GM18519 (cell line): ENCODE data around the gene ADGRV1.
"Not testable (repeated sequence)": the region's sequence is repeated elsewhere in the genome, so short reads cannot be mapped to it uniquely, and the experiment has no call there.

Source experiments
- ATAC-seq: cut with Tn5 transposase; IDR thresholded peaks from one replicate; pipeline ENCODE4 v1.9.1; 2021; ENCODE audit warnings: mild to moderate bottlenecking, moderate library complexity; ENCODE audit not compliant: unreplicated experiment, low FRiP score

ADGRV1 gene

DNA sequence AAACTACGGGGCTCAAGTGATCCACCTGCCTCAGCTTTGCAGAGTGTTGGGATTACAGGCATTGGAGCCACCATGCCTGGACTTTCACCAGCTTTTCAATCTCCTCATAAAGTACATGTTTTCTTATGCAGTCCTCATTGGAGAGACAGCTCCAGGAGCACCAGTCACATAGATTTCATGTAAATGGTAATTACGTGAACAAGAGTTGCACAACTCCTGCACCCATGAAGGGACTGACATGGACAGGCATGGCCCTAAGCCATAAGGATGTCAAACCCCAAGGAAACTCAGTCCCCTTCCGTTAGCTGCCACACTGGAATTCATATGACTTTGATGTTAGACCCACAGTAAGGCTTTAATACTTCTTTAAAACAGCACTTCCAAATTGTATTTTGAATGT is 7.6 kb upstream of the ADGRV1 start:
- ATAC-seq = no peak

DNA sequence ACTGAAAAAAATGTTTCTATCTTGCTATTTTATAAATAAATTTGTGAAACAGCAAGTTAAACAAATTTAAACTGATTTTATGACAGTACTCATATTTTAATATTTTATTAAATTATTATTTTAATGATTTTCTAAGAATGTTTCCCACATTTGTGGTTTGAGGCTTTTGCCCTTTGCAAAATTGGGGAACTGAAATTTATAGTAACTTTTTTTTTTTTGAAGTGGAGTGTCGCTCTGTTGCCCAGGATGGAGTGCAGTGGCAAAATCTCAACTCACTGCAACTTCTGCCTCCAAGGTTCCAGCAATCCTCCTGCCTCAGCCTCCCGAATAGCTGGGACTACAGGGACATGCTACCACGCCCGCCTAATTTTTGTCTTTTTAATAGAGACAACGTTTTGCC is 7.2 kb upstream of the ADGRV1 start:
- no peak for ATAC-seq

DNA sequence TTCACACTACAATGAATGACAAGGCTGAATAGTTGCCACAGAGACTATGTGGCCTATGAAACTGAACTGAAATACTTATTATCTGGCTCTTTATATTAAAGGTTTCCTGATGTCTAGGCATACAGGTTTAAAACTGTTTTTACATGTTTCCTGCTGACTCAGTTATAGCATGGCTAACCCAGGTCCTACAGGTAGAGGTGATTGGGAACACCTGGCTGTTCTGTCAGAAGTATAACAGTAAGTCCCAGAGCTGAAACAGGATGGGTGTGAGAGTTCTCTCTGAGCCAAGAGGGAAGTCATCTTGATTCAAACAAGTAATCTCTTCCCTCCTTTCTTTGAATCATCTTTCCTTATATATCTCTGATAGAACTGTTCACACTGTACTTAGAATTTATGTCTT is 4.9 kb upstream of the ADGRV1 start:
- ATAC-seq = no peak

DNA sequence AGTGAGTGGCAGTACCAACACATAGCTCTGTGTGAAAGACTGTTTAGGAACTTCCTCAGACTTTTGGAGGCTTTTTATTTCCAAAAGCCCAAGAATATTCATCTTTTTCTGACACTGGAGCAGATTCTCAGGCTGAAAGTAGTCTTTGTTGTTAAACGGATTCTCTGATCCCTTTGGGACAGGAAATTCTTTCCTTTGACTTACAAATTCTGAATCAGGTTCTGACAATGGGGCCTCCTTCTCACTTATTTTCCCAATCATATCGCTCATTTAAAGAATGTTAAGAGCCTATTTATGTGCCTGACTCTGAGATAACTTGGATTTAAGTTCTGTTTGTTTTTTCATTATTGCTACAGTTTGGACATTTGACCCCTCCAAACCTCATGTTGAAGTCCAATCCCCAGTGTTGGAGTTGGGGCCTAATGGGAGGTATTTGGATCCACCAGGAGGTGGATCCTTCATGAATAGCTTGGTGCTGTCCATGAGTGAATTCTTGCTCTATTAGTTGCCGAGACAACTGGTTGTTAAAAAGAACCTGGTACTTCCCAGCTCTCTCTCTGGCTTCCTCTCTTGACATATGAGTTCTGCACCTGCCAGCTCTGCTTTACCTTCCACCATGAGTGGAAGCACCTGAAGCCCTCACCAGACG is 4.1 kb upstream of the ADGRV1 start:
- ATAC-seq = no peak

DNA sequence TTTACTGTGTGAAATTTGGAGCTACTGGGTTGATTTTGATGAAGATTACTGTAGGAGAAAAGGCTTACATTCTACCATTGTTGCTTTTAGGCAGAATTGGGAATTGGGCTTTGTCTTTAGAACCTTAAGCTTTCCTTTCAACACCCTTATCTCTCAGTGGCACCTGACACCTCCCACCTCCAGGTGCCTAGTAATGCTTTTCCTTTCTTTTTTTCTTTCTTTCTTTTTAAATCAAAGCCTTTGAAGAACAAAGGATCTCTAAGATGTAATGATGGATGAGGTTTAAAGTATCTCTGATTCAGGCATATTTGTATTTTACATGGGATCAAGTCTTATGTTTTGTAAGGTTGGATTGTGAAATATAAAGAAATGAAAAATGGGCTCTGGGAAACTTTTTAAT is 2.9 kb upstream of the ADGRV1 start:
- ATAC-seq = no peak

DNA sequence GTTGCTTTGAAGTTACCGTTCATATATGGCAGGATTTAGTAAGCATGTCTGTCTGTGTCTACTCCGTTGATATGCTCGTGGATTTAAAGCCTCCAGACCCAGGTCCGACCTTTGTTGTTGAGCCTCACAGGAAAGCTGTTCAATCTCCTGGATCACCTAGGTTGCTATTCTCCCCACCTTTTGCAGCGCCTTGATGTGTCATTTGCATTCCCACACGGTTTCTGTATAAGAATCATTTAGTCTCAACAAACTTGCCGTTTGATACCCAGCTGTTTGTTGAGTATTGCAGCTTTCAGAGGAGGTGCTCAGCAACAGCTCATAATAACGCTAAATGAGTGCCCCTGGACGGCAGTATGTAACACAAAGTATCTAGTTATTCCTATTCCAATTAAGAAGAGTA is 1.2 kb upstream of the ADGRV1 start:
- no peak for ATAC-seq

DNA sequence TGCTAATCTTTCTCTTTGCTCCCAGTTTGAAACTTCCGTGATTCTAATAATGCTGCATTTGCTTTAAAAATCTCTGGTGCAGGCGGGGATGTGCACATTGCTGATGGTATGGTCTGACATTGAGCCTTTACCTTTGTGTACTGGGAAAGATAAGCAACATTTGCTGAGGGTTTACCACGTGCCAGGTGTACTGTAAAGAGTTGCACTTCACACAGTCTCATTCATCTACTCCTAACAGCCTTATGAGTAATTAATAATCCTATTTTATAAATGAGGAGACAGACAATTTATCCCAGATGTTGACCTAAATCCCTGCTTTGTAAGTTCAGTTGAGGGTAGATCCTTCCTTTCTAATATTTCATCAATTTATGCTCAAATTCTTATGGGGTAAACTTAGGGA is 726 bp upstream of the ADGRV1 start:
- ATAC-seq = no peak

DNA sequence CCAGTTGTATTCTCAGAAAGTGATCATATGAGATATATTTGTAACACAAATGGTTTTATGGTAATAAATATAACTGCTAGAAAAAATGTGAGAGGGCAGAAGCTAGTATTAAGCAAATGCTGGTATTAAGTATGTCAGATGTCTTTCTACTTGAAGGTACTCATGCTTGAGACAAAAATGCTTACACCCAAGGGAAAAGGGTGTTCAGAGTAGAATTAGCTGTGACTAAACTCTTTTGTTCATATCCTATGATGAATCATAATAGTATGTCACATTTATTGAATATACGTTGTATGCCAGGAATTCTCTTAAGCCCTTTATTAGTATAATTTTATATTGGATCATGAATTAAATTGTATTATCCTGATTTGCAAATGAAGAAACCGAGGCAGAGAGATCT is 2.2 kb downstream of the ADGRV1 start:
- ATAC-seq = no peak

DNA sequence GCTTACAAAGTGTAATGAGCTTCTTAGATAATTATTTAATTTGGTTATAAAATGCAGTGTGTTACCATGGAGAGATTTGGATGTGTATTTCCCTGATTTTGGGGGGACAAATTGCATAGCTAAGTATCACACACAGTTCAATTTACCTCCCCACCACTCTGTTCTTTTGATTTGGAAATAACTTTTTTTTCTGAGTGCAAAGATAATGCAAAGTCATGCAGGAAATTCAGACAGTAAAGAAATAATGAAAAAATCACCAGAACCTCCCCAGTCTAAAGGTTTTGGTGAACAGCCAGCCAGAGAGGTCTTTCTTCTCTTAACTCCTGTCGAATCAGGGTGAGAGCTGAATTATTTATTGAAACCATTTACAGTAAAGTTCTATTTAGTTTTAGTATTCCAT is 3.2 kb downstream of the ADGRV1 start:
- no peak for ATAC-seq

DNA sequence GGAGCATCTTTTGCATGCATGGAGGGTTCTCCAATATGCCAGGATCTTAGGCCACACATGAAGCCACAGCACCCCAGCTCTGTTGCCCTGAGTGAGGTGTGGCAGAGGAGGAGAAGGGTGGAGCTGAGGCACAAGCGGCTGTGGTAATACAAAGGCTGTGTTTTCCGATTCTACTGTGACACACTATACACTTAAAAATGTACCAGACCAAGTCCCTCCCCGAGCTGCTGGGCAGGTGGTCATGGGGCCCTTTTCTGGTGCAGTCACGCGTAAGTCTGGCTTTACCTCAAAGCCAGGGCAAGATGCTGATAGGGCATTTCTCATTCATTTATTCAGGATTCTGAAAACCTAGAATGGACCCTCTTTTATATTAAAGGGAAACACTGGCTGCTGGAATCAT is 3.7 kb downstream of the ADGRV1 start:
- no peak for ATAC-seq

DNA sequence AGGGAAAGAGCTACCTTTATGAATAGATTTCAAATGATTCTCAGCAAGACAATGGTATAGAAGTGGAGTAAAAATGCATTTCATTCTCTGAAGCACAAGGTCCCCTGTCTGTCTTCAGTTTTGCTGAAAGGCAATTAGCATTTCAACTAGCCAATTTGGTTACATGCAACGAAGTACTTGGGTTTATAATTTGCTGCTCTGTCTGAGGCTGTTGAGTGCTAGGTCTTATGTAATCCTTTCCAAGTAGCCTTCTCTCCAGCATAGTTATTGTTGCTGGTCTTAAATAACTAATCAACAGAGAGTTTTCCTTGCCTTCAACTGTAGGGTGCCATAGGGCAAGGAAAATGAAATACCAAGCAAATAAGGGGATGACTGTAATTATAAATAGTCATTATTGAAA is 4.5 kb downstream of the ADGRV1 start:
- ATAC-seq = no peak

DNA sequence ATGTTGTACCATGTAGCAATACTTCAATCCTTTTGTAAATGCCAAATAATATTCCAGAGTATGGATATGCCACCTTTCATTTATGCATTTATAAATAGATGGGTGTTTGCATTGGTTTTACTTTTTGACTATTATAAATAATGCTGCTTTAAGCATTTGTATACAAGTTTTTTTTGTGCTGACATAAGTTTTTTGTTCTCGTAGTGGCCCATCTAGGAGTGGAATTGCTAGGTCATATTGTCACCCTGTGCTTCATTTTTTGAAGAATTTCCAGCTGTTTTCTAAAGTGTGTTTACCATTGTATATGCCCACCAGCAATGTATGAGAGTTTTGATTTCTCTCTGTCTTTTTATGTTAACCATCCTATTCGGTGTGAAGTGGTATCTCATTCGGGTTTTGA is 6.9 kb downstream of the ADGRV1 start:
- ATAC-seq = no peak

DNA sequence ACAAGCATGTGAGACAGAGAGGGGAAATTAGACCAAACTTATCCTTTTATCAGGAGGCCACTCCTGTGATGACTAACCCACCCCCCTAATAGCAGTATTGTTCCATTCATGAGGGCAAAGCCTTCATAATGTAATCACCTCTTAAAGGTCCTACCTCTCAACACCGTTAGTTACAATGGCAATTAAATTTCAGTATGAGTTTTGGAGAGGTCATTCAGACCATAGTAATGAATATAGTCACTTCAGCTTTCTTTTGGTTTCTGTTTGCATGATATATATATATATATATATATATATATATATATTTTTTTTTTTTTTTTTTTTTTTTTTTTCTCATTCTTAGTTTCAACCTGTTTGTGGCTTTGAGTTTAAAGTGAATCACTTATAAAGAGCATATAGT is 10.5 kb downstream of the ADGRV1 start:
- no peak for ATAC-seq

DNA sequence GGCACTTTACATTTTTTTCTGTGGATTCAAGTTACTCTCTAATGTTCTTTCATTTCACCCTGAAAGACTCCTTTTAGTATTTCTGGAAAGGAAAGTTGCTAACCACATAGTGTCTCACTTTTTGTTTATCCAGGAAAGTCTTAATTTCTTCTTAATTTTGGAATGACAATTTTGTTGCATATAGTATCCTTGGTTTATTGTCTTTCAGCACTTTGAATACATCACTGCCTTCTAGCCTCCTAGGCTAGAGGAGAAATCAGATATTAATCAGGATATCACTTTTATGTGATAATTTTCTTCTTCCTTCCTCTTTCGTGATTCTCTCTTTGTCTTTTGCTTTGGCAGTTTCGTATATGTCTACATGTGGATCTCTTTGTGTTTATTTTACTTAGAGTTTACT is 11.4 kb downstream of the ADGRV1 start:
- ATAC-seq = no peak

DNA sequence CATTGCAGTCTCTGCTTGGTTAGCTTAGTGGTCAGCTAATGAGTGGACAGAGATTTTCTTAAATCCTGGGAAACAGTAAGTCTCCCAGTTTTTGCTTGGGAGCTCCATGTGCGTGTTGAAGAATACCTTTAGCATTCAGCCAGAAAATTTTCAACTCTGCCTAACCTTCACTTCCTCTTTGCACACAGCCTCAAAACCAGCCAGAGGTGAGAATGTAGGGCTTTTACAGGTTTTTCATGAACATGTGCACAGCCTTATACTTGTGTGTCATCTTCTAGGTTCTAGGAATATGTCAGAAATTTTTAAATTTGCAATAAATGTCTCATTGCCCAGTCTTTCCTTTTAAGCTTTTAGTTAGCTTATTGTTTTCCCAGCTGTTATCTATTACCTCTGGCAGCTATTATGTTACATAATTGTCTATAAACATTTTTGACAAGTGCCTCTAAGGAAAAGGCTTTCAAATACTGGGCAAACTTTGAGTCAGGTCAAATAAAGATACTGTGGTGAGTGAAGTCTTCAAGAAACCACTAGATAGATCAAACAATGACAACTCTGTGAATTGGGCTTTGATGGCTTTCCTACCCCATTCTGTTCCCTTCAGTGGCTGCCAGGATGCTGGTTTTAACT is 12.7 kb downstream of the ADGRV1 start:
- ATAC-seq = no peak

DNA sequence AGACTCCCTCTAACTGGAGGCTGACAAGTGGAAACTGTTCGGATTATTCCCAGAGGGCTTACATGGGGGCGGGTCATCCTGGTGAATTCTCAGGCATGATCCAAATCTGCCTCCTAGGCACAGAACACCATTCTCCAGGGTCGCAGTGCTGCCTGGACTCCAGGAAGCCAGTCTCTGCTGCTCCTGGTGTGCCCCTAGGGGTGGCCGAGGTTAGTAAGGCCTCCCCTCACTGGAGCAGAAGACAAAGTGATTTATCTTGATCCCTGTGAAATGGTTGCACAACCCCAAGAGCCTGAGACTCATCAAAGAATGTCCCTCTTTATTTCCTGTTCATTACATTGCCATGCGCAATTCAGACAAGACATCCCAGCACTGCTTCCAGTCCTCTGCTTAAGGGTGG is 17.1 kb downstream of the ADGRV1 start:
- ATAC-seq = no peak

DNA sequence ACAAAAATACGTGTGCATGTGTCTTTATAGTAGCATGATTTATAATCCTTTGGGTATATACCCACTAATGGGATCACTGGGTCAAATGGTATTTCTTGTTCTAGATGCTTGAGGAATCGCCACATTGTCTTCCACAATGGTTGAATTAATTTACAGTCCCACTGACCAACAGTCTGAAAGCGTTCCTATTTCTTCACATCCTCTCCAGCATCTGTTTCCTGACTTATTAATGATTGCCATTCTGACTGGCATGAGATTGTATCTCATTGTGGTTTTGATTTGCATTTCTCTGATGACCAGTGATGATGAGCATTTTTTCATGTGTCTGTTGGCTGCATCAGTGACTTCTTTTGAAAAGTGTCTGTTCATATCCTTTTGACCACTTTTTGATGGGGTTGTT is 18.0 kb downstream of the ADGRV1 start:
- not testable (repeated sequence) for ATAC-seq

DNA sequence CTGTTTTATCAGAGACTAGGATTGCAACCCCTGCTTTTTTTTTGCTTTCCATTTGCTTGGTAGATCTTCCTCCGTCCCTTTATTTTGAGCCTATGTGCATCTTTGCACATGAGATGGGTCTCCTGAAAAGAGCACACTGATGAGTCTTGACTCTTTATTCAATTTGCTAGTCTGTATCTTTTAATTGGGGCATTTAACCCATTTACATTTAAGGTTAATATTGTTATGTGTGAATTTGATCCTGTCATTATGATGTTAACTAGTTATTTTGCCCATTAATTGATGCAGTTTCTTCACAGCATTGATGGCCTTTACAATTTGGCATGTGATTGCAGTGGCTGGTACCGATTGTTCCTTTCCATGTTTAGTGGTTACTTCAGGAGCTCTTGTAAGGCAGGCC is 21.3 kb downstream of the ADGRV1 start:
- not testable (repeated sequence) for ATAC-seq

DNA sequence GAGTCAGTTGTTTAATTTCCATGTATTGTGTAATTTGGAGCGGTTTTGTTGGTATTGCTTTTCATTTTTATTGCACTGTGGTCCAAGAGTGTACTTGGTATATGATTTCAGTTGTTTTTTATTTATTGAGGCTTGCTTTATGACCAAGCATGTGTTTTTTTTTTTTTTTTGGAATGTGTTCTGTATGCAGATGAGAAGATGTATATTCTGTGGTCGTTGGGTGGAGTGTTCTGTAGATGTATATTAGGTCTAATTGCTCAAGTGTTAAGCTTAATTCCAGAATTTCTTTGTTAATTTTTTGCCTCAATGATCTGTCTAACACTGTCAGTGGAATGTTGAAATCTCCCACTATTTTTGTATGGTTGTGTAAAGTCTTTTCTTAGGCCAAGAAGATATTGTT is 23.4 kb downstream of the ADGRV1 start:
- no peak for ATAC-seq

DNA sequence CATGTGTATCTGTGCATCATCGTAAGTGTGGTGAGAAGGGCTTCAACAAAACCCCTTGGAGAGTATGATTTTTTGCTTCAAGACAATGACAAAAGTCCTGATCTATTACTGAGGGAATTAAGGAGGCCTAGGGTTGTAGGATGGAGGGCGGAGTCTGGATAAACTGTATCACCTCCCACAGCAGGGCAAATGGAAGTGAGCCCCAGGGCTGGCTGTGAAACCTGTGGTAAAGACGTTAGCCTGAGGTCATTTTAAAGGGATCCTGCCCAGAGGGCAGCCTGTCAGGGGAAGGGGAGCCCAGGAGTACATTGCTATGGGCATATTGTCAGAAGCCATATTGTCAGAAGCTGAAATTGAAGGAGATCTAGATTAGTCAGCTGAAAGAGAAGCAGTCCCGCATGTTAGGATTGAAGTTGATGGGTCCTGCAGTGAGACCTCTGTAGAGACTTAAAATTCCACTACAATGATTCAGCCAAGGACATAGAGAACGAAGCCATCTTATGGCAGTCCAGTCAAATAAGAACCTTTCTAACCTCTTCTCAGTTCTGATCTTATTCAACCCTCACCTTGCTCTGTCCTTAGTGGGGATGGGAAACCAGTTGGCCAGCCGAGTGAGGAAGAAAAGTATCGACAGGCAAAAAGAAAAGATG is 26.9 kb downstream of the ADGRV1 start:
- ATAC-seq = no peak

DNA sequence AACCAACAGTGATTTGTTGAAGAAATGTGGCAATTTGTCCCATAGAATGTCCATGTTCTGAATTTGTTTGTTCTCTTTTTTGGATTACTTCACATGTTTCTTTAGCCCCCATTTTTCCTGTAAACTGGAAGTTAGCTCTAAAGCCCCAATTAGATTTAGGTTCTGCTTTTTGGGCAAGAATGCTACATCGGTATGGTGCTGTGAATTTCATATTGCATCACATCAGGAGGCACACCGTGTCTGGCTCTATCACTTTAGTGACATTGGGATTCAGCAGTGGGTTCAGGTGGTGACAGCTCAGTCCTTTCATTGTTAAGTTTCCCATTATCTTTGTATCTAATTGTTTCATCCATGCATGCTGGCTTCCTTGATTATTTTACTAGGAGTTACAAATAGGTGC is 27.9 kb downstream of the ADGRV1 start:
- no peak for ATAC-seq

DNA sequence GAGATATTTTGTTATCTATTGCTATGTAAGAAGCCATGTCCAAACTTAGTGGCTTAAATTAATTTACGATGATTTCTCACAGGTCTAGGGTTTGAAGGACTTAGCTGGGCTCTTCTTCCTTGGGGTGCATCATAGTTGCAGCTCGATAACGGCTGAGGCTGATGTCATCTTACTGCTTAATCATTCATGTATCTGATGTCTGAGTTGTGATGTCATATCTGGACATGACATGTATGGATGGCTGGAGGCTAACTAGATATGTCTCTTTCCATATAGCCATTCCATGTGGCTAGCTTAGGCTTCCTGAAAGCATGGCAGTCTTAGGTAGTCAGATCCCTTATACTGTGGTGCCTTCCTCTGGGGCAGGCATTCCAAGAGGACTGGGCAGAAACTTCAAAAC is 31.6 kb downstream of the ADGRV1 start:
- no peak for ATAC-seq
